AG09309 (cell line): ENCODE data around the gene ATF6.

Experiments
- DNase-seq: peaks from one replicate; pipeline ENCODE4 v3.0.0-alpha.2; 2010; ENCODE audit warnings: low read depth
- H3K4me3 ChIP-seq: 2 replicates; pipeline ENCODE4 v1.5.1; 2011; ENCODE audit warnings: mild to moderate bottlenecking, low read depth, low read length, moderate library complexity; ENCODE audit not compliant: control insufficient read depth
- TF ChIP-seq, protein P1 (sequence below): IDR thresholded peaks from 2 replicates; pipeline ENCODE4 v1.5.1; 2011; ENCODE audit warnings: mild to moderate bottlenecking, low read depth, low read length, inconsistent platforms; ENCODE audit not compliant: insufficient read depth, control insufficient read depth; ENCODE audit errors: missing control alignments

ATF6 gene

DNA sequence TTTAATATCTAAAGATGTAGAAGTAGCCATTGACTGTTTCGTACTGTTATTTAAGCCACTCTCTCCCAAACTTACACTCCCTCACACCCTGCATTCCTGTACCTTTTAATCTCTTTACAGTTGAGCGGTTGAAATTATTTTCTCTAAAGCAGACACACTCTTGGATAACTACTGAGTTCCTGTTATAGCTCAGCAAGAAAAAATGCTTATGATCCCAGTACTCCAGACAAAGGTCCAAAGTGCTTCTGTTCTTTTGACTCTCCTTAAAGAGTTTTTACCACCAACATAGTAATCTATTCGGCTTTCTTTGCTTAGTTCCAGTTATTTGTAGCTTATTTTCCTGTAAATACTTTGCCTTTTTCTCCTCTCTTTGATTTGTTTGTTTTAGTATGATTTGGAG lies 100.1 kb downstream of the ATF6 start:
- TF ChIP-seq, protein P1, sequence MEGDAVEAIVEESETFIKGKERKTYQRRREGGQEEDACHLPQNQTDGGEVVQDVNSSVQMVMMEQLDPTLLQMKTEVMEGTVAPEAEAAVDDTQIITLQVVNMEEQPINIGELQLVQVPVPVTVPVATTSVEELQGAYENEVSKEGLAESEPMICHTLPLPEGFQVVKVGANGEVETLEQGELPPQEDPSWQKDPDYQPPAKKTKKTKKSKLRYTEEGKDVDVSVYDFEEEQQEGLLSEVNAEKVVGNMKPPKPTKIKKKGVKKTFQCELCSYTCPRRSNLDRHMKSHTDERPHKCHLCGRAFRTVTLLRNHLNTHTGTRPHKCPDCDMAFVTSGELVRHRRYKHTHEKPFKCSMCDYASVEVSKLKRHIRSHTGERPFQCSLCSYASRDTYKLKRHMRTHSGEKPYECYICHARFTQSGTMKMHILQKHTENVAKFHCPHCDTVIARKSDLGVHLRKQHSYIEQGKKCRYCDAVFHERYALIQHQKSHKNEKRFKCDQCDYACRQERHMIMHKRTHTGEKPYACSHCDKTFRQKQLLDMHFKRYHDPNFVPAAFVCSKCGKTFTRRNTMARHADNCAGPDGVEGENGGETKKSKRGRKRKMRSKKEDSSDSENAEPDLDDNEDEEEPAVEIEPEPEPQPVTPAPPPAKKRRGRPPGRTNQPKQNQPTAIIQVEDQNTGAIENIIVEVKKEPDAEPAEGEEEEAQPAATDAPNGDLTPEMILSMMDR, result no peak
- H3K4me3 ChIP-seq, result no peak overlapping the region
- DNase-seq, result no peak

DNA sequence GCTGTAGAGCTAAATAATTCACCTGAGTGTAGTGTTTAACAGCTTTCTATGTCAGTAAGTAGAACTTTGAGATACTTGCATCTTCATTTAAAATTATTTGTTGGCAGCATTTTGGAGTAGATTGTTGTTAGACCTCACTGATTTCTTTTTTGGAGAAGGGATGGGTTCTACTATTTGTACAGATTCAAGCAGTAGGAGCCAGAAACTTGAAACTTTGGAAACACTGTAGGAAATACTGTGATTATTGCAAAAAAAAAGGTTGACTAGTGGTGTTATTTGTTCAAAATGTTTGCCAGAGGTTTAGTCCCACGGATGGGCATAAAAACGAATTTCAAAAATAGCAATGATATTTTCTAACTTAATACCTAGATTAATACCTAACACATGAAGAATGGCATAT lies 102.7 kb downstream of the ATF6 start:
- TF ChIP-seq, protein P1, result no peak
- DNase-seq, result no peak
- H3K4me3 ChIP-seq, result no peak overlapping the region

DNA sequence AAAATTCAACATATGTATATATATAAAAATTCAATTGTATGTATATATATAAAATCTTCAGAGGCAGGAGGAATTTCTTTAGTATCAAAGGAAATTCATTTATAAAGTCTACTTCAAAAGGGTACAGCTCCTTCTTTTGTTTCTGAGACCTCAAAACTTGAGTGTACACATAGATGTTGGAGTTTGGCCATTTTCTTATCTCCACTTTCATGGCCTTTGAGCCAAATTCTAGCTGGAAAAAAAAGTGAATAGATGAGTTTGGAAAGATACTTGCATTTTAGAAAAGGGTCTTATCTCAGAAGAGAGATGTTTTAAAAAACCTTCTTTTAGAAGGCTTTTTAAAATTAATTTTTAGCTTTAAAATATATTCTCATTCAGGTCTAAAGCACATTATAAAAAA lies 103.2 kb downstream of the ATF6 start:
- no peak for DNase-seq
- TF ChIP-seq, protein P1, result no peak
- H3K4me3 ChIP-seq, result no peak overlapping the region

DNA sequence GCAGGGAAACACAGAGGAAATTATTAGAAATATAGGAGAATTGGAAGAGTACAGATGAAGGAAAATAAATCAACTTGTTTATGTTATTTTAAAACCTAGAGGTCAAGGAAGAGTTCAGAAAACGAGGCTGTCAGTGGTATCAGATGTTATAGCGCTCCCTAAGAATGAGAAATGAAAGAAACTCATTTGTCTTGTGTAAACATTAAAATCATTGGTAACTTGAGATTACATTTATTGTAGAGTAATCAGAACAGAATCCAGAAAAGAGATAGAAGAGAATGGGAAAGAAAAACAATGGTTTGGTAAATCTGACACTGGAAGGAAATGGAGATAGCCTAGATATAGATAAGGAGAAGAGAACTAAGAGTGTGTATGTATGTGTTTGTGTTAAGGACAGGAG lies 106.4 kb downstream of the ATF6 start:
- no peak for DNase-seq
- TF ChIP-seq, protein P1, result no peak

DNA sequence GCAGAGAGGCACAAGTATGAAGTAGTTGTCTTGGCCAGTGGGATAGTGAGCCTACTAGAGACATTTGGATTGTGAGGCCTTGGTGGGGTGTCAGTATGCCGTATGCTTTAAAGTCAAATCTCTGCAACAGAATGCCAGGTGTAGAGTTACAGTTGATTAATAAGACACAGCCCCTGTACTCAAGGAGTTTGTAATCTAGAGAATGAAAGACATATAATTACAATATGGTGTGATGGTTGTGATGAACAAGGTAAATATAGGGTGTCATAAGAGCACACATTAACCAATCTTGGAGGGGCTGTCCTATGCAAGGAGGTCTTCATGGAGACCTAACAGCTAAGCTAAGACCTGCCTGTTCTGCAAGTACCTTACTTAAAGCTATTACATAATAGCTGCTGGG lies 113.1 kb downstream of the ATF6 start:
- no peak overlapping the region for H3K4me3 ChIP-seq
- TF ChIP-seq, protein P1, result no peak
- DNase-seq, result no peak

More for the DNA sequence above, 106.4 kb downstream of the ATF6 start:
- no peak overlapping the region for H3K4me3 ChIP-seq

DNA sequence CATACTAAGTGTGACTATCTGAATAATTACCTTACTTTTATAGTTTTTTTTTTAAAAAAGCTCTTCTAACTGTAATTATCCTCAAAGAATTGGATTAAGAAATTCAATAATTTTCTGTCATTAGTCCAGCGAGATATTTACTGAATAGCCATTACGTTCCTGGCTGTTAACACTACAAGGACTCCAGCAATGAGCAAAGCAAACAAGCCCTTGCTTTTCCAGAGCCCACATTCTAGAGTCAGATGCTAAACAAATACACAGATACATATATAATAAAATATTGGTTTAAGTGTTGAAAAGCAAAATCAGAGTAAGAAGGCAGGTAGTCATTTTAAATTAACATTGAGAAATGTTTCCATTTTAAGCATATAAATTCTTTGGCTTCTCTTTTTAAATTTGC lies 118.4 kb downstream of the ATF6 start:
- H3K4me3 ChIP-seq, result no peak overlapping the region
- TF ChIP-seq, protein P1, result no peak
- no peak for DNase-seq

DNA sequence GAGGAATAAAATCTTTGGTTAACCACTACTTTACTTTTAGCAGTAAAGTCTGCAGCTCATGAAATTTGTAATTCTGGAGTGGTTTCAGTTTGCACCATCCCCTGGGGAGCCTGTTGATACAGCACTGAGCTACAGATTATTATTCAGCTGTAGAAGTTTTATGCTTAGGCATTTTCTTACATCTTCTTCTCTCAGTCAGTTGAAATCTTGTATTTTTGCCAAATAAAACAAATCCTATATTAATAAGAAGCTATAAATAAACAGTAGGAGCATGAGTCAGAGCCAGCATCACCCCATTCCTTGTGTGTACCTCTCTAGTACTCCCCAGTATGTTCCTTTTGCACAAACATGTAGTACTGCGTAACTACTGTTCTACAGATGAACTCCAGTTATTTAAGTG lies 118.9 kb downstream of the ATF6 start:
- H3K4me3 ChIP-seq, result no peak overlapping the region
- TF ChIP-seq, protein P1, result no peak
- DNase-seq, result peak; percentile 17
